ENCODE data around the gene GOLM1. TPM values are rescaled to one million over a fixed set of nuclear protein-coding genes. Genes with fewer than 3 reads are reported as not detected.
A peak's percentile ranks its signal among the peaks of the same experiment; 100 is the strongest.

Gene GOLM1
- total RNA-seq, 1 donor from 2014 or later, result 33.9 TPM

DNA sequence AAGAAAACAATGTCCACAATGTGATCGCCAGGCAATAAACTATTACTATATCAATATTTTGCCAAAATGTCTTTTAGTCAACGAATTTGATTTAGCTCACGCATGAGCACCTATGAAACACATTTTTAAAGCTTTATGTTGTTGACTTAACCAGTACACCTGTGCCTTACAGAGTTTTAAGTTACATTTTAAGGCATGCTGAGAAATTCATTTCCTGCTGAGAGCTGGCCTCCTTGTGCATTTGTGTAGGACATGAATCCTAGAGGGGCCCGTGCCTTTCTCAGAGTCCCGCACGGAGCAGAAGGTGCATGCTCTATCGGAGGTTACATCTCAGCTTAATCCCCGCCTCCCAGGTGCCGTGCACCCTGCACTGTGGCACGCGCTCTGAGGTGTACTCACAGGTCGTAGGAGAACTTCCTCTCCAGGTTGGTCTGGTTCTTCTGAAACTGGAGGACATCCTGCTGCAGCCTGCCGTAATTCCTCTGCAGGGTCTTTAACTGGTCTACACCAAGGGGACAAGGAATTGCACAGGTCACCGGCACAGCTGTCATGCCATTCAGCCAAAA, 53.2 kb downstream of the GOLM1 start:
- no peak for DNase-seq (ENCODE audit: low read depth in 2 of 2)

DNA sequence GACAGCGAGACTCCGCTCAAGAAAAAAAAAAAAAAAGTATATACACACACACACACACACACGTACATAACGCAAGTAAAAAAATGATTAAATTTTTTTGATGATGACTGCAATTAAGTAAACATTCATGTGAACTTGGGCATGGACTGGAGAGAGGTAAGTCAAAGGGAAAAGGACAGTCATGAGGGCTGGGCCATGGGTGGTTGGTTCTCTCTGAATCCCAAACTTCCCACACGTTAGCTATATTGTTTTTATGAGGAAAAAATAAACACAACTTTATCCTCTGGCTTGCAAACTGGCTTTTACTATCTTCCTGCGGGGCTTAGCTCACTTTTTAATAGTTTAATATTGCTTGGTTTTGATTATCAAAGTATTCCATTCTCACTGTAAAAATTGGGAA, 53.7 kb downstream of the GOLM1 start:
- no peak for DNase-seq (ENCODE audit: low read depth in 2 of 2)

DNA sequence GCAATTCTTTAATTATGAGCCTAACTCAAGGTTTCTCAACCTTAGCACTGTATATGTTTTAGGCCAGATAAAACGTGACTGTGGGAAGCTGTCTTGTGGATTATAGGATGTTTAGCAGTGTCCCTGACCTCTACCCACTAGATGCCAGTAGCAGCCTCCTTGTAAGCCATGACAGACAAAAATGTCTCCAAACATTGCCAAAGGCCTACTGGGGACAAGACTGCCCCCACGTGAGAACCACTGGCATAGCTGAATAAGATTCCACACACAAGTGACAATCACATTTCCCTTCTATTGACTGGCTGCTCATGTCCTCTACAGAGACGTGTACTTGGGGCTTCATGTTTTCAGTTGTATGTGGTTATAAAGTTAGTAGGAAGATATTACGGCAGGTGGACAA, 55.4 kb downstream of the GOLM1 start:
- DNase-seq (ENCODE audit: low read depth in 2 of 2), result no peak

DNA sequence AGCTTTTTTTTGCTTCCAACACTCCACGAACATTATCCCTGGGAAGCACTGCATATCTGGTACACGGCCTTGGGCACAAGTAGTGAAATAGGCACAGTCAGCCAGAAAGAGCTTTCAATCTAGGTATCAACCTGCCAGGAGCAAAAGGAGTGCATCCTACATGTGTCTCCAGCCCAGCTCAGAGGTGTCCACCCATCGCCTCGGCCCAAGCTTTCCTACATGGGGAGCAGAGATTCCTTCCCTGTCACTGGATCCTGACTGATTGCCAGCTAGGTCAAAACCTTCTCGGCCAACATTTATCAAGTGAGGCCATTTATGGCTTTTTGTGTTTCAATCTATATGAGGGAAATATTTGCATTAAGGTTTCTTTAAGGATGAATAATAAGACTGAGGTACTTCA, 55.8 kb downstream of the GOLM1 start:
- no peak for DNase-seq (ENCODE audit: low read depth in 2 of 2)

DNA sequence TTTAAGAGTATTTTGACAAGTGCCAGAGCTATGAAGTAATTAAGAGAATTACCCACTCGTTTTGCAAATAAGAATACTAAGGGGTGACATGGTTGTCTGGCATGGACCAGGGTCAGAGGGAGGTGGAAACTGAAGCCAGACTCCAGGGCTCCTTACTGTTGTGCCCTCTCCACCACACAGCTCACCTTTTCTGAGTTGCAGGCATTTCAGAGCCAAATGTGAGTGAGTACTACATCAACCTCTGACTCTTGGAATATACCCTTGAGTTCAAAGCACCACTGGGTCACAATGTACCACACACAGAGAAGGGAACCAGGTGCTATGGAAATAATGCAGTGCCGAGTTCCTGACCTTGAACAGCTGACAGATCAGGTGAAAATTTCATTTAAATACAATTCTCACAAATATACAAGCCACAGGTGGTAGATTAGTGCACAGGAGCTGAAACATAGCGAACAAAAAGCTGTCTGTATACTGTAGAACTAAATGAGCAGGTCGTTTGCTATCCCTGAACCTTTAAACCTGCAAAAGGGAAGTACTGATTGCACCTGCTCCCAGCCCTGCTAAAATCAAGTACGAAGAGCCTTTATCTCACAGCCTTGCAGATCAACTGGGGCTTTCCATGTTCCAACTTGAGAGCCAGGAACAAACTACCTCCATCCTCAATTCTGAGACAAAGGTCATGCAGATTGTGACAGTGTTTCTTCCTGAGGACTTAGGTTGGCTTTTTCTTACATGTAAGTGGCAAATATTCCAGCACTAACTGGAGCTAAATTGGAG, 57.0 kb downstream of the GOLM1 start:
- no peak for DNase-seq (ENCODE audit: low read depth in 2 of 2)

DNA sequence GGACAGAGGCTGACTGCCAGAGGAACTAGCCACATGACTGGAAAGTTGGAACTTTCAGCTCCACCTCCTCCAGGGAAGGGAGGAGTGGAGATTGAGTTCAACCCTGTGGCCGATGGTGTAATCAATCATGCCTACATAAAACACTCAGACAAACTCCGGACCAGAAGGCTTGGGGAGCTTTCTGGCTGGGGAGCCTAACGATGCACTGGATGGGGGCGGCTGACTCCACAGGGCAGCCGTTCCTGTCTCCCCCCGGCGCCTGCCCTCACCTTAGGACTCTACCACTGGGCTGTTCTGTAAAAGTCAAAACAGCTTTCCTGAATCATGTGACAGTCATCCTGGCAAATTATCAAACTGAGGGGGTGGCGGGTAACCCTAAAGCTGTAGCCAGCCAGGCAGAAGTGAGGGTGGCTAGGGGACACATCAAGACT, 58.0 kb downstream of the GOLM1 start:
- DNase-seq (ENCODE audit: low read depth in 2 of 2), result no peak

DNA sequence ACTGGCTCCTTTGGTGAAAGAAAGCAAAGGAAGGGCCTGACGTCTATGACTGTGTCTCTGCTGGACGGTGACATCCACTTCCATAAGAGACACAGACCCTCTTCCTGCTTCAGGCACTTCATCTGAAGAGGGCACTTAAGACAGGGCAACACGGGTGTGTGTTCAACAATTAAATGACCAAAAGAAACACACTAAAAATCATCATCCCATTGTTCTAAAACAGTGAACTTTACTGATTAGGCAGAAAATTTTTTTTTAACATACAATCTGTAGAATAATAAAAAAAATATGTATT, 58.5 kb downstream of the GOLM1 start:
- DNase-seq (ENCODE audit: low read depth in 2 of 2), result no peak

DNA sequence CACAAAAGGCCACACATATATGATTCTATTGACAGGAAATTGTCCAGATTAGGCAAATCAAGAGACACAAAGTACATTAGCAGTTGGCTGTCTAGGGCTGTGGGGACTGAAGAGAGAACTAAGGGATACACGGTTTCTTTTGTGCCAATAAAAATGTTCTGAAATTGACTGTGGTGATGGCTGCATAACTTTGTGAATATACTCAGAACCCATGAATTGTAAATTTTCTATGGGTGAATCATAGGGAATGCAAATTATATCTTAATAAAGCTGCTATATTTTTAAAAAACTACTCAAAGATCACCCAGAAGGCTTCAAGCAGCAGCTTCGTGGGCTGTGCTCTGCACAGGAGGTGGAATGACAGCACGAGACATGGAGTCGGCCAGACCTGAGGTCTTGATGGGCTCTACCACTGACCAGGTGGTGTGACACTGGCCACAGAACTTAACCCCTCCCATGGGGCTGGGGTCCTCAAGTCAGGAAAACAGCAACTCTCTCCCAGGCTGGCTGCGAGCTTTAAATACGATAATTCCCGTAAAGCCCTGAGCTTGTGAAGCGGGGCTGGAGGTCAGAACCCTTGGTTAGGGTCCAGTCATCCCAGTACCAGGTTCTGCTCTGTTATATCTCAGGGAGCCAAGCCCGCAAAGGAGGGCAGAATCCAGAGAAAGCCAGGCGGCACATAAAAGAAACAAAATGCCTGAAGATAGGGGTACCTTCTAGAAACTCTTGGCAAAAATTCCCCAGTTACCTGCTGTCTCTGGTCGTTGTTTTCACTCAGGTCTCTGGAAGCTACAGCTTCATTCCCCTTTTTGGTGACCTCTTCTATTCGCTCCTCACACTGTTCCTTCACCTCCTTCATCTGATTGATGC, 59.1 kb downstream of the GOLM1 start:
- DNase-seq (ENCODE audit: low read depth in 2 of 2), result no peak

DNA sequence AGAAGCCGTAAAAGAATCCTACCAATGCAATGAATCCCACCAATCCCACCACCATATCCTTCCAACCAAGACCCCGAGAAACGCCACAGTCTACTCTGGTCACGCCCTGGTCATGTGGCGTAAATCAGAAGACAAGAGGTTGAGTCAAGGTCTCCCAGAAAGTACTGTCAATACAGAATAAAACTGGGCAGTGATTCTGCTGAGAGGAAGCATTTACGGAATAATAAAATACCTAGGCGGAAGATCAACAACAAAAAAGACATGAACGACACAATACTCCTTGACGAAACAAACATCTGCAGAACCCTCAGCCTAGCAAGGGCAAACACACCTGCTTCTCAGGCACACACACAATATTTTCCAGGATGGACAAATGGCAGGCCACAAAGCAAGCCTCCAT, 62.8 kb downstream of the GOLM1 start:
- DNase-seq (ENCODE audit: low read depth in 2 of 2), result no peak

DNA sequence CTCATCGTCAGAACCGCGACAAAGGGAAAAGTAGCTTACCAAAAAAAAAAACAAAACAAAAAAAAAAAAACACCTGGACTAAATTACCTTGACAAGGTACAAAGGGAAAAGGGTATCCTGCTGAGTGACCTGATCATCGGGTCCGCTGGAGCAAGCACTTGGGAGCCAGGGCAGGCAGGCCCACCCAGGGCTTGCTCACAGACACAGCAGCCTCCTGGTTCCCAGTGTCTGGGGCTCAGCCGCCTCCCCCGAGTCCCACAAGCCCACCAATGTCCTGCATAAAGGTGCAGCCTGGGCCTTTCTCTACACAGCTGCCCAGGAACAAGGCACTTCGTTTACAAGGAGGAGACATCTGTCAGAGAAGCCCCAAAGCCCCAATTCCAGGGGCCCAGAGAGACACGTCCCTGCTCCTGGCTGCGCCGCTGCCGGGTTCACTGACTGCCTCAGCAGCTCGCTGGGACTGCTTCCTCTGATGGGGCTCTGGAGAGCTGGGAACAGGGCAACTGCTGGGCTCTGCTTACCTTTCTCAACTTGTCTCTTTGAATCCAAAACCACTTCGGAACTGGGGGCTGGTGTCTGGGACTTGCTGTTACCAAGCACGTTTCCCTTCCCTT, 63.4 kb downstream of the GOLM1 start:
- no peak for DNase-seq (ENCODE audit: low read depth in 2 of 2)

DNA sequence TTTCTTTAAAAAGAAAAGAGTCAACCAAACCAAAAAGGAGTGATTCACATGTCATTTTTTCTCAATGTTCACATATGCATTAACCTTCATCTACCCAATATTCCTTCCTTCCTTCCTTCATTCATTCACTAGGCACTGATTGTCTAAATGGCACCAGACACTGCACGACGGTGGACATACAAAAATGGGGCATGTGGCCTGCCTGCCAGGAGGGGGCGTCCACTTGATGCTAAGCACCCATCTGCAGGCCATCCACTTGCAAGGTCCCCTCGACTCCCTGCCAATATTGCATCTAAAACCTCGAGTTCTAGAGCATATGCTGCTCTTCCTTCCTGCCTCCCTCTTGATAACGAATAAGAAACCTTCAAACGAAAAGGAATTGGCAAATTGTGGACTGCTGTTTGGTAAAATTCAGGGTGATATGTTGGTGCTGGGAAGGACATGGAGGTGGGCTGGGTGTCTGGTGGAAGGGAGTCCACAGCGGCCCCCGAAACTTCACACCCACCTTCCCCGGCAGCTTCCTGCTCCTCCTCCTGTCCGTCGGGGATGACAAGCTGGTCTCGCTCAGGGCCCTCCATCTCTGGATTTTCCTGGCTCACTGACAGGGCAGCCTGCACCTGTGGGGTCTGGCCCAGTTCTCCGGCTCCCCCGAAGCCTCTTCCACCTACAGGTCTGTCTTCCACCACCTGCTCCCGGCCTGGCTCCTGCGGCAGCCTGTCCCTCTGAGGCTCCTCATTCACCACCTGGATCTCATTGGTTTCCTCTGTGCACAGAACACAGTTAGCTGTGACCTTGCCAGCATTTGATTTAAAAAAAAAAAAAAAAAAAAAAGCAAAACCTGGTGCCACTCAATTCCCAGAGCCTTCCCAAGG, 64.3 kb downstream of the GOLM1 start:
- DNase-seq (ENCODE audit: low read depth in 2 of 2), result peak in 1 of 2 donors; percentile 54

DNA sequence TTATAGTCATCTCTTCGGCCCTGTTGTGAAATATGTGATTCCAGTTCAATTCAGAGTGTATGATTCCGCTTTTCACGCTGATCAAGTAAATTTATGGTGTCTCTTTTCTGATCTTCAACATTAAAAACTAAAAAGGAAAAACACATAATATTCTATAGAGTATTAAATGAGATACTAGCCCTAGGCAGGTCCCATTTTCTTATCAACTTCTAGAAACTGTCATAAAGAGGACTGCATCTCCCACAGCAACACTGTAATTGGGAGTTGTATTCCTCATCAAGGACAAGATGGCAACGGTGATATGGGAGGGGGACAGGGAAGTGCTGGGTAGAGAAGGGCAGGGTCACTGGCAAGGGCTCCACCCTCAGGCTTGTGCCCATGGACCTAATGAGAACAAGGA, 71.6 kb downstream of the GOLM1 start:
- no peak for DNase-seq (ENCODE audit: low read depth in 2 of 2)

DNA sequence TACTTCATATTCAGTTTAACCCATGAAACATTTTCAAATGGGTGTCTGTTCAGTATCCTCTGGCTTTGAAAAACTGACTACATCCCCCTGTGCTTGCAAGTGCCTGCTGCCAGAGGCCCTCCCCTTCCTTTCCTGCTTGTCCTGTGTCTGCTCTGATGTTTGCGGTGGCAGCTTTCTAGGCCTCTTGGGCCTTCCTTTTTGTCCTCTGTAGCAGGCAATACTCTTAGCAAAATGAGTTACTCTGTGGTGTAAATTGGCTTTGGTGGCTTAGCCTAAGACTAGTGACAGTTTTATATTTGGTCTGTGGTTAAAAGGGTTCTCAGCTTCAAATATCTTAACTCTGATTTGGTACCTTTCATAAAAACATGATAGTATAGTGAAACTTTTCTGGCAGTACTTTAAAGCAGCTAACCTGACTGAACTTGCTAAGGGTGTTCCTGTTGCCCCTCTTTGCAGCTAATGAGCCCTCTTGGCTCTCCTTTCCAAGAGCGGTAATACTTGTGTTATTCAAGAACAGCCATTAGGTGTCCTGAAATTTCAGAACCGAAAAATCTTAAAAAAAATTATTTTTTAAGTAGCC, 76.6 kb downstream of the GOLM1 start:
- DNase-seq (ENCODE audit: low read depth in 2 of 2), result peak in 1 of 2 donors; percentile 29

DNA sequence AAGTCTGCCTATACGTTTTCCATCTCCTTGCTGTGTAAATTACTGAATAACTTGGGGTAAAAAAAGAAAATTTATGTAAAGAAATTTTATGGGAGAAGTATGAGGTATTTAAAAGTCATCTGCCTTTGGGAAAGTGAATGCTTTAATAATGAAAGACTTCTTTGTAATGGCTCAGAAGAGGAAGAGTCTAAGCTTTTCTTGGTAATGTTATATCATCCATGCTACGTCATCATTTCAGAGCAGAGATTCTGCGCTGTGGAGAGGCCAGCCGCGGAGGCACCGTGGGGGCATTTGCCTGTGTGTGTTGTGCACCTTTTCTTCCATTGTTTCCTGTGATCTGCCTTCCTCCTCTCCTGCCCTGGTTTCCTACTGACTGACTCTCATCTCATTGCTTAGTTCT, 78.2 kb downstream of the GOLM1 start:
- no peak for DNase-seq (ENCODE audit: low read depth in 2 of 2)

DNA sequence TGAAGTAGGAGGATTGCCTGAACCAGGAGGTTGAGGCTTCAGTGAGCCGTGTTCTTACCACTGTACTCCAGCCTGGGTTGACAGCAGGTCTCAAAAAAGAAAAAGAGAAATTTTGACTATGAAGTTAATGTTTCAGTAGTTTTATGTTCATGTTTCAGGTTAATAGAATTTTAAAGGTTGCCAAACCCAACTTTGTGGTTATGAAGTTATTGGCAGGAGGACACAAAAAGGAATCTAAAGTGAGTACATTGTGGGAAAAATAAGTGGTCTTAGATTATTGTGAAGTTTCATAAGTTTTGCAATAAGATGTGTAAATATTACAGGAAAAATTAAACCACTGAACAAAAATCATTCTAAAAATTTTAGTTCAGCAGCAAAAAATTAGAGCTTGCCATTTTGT, 78.6 kb downstream of the GOLM1 start:
- DNase-seq (ENCODE audit: low read depth in 2 of 2), result no peak

DNA sequence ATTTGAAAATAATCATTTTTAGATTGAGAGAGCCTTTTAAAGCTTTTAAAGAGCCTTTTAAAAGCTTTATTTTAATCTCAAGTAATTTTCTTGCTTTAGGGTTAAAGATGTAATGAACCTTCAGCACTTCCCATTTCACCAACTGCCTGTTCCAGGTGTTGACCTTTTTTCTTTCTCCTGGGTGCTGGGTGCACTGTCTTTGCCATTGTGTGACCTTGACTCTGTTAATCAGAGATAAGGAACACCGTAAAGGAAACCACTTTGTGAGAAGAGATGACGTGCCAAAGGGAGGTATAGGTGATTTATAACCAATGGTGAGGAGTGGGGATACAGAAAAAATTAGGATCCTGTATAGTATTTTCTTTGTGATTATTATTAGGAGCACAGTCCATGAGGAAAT, 90.2 kb downstream of the GOLM1 start:
- no peak for DNase-seq (ENCODE audit: low read depth in 2 of 2)

DNA sequence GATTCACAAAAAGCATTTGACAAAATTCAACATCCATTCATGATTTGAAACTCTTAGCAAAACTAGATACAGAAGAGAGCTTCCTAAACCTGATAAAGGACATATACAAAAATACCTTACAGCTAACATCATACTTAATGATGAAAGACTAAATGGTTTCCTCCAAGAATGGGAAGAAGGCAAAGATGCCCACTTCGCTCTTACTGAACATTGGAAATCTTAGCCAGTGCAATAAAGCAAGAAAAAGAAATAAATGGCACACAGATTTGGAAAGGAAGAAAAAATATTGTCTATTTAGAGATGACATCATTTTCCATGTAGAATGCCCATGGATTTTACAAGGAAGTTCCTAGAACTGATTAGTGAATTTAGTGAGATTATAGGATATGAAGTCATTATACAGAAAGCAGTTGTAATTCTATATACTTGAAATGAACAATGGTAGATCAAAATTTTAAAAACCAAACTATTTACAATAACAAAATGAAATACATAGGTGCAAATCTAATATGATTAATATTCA, 94.0 kb downstream of the GOLM1 start:
- DNase-seq (ENCODE audit: low read depth in 2 of 2), result no peak

DNA sequence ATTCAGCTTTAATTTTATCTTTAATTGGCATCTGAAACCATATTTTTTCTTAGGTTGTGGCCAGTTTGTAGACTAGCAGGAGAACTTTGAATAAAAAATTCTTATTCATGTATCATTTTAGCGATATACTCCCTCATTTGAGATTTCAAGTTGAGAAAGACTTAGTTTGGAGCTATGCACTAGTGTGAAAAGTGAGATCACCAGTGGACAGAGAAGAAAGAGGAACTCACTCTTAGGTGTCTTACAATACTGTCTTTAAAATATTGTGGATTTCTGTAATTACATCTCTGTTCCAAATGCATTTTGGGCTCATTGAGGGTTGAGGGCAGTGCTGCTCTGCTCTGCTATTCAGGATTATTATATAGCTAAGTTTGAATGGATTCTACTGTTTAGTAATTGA, 103.8 kb downstream of the GOLM1 start:
- no peak for DNase-seq (ENCODE audit: low read depth in 2 of 2)

DNA sequence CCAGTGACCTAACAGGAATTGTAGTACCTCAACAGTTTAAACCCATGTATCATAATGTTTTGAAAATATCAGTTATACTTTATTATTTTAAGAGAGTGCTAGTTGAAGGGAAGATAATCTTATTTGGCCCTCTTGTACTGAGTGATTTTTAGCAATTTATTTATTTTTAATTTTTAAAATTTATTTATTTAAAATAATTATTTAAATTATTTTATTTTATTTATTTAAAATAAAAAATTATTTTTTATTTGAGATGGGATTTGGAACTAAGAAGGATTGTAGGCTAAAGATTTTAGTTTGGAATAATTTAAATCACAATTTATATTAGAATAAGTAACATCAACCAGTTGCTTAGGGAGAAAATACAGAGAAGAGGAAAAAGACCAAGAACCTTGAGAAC, 104.3 kb downstream of the GOLM1 start:
- DNase-seq (ENCODE audit: low read depth in 2 of 2), result no peak

DNA sequence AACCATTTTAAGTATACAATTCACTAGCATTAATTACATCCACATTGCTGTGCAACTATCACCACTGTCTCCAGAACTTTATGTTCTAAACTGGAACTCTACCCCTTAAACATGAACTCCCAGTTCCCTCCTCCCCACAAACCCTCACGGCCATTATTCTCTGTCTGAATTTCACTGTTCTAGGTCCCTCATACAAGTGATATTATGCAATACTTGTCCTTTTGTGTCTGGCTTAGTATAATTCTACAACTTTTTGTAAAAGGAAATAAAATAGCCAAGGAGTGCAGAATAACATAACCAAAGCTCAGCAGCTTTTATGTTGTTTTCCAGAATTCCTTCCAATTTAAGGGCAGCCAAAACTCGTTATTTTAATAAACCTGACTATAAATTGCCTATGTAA, 105.2 kb downstream of the GOLM1 start:
- DNase-seq (ENCODE audit: low read depth in 2 of 2), result no peak

DNA sequence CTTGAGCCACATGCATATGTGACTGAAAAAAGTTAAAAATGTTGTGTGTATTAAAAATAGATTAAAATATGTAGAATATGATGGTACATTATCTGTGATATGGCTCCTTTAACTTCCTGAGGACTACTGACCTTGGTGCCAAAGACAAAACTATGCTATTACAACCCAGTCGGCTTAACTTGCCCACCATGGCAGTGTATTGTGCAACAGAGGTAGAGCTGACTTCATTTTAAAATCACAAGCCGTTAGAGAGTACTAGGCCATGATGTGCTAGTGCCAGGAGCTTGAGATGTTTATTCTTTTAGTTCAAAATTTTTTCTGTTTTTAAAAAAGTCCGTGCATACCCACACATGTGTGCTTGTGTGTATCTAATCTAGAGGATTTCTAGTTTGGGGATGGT, 112.1 kb downstream of the GOLM1 start:
- no peak for DNase-seq (ENCODE audit: low read depth in 2 of 2)
